WTC11 (cell line): ENCODE measurements around the gene AKT2. TPM values are rescaled to one million over a fixed set of nuclear protein-coding genes. Genes with fewer than 3 reads are reported as not detected.

Experiments
- ATAC-seq: fragments of 200-7000 bp; cut with Tn5 transposase; 2 replicates; pipeline ENCODE4 v1.10.0; 2021; ENCODE audit warnings: mild to moderate bottlenecking, moderate library complexity
- CTCF ChIA-PET: fragments of 300-600 bp; sonication (Branson Sonifier 250); formaldehyde crosslinking; loops from one replicate; lab custom pipeline; 2021; ENCODE audit warnings: antibody characterized with exemption; lab: Charles Lee
- POLR2A ChIA-PET: fragments of 350-600 bp; sonication (Branson Sonifier 250); formaldehyde crosslinking; loops from one replicate; lab custom pipeline; 2021; ENCODE audit warnings: antibody characterized with exemption; lab: Charles Lee
- DNase-seq: peaks from one replicate; pipeline ENCODE4 v3.0.0; 2021; ENCODE audit warnings: low spot score
- H3K27ac Mint-ChIP-seq: 2 replicates; pipeline ENCODE4 v1.8.0; 2021; ENCODE audit warnings: mixed read lengths
- H3K27me3 Mint-ChIP-seq: 2 replicates; pipeline ENCODE4 v1.8.0; 2021; ENCODE audit warnings: low read depth, mild to moderate bottlenecking, moderate library complexity, mixed read lengths
- H3K36me3 Mint-ChIP-seq: 2 replicates; pipeline ENCODE4 v1.8.0; 2021; ENCODE audit warnings: mixed read lengths
- H3K4me1 Mint-ChIP-seq: 2 replicates; pipeline ENCODE4 v1.8.0; 2022; ENCODE audit warnings: mixed read lengths
- H3K4me3 Mint-ChIP-seq: 2 replicates; pipeline ENCODE4 v1.8.0; 2021; ENCODE audit warnings: mild to moderate bottlenecking, moderate library complexity, mixed read lengths
- H3K9me3 Mint-ChIP-seq: 2 replicates; pipeline ENCODE4 v1.8.0; 2021; ENCODE audit warnings: mixed read lengths
- CTCF ChIP-seq: fragments of 200-600 bp; IDR thresholded peaks from 2 replicates; pipeline ENCODE4 v1.8.0; 2022; ENCODE audit warnings: antibody characterized with exemption
- FOXJ3 ChIP-seq: sonication (generic); formaldehyde crosslinking; IDR thresholded peaks from 2 replicates; pipeline ENCODE4 v1.9.0; 2021; ENCODE audit warnings: missing genetic modification reagents, mild to moderate bottlenecking, borderline replicate concordance
- FOXK1 ChIP-seq: sonication (generic); formaldehyde crosslinking; IDR thresholded peaks from 2 replicates; pipeline ENCODE4 v1.8.0; 2022; ENCODE audit warnings: mild to moderate bottlenecking, moderate library complexity, missing genetic modification reagents
- GTF2I ChIP-seq: fragments of 250-450 bp; sonication (Bioruptor Pico); conservative IDR thresholded peaks from 2 replicates; pipeline ENCODE4 v1.4.0; 2021; ENCODE audit warnings: mild to moderate bottlenecking
- IRF1 ChIP-seq: sonication (generic); formaldehyde crosslinking; IDR thresholded peaks from 2 replicates; pipeline ENCODE4 v1.8.0; 2023; ENCODE audit warnings: missing genetic modification reagents
- JAZF1 ChIP-seq: fragments of 250-450 bp; sonication (Bioruptor Pico); IDR thresholded peaks from 2 replicates; pipeline ENCODE4 v1.9.0; 2021; ENCODE audit warnings: moderate library complexity, mild to moderate bottlenecking, inconsistent platforms
- MYBL2 ChIP-seq: sonication (generic); formaldehyde crosslinking; IDR thresholded peaks from 2 replicates; pipeline ENCODE4 v1.8.1; 2023; ENCODE audit warnings: mild to moderate bottlenecking, moderate library complexity, missing genetic modification reagents
- NFE2L1 ChIP-seq: sonication (generic); formaldehyde crosslinking; IDR thresholded peaks from 2 replicates; pipeline ENCODE4 v1.8.1; 2023; ENCODE audit warnings: missing genetic modification reagents
- NR2C2 ChIP-seq: sonication (generic); formaldehyde crosslinking; IDR thresholded peaks from 2 replicates; pipeline ENCODE4 v1.8.0; 2022; ENCODE audit warnings: mild to moderate bottlenecking, missing genetic modification reagents
- PREB ChIP-seq: sonication (generic); formaldehyde crosslinking; IDR thresholded peaks from 2 replicates; pipeline ENCODE4 v1.8.1; 2022; ENCODE audit warnings: mild to moderate bottlenecking, missing genetic modification reagents, moderate library complexity, borderline replicate concordance
- SMAD3 ChIP-seq: sonication (generic); formaldehyde crosslinking; IDR thresholded peaks from 2 replicates; pipeline ENCODE4 v1.8.0; 2022; ENCODE audit warnings: missing genetic modification reagents, mild to moderate bottlenecking, borderline replicate concordance
- TCF7 ChIP-seq: sonication (generic); formaldehyde crosslinking; IDR thresholded peaks from 2 replicates; pipeline ENCODE4 v1.8.0; 2022; ENCODE audit warnings: mild to moderate bottlenecking, low read depth, missing genetic modification reagents, moderate library complexity
- ZNF219 ChIP-seq: sonication (generic); formaldehyde crosslinking; IDR thresholded peaks from 2 replicates; pipeline ENCODE4 v1.8.0; 2023; ENCODE audit warnings: missing genetic modification reagents, mild to moderate bottlenecking, borderline replicate concordance
- ZNF232 ChIP-seq: sonication (generic); formaldehyde crosslinking; IDR thresholded peaks from 2 replicates; pipeline ENCODE4 v1.8.0; 2022; ENCODE audit warnings: mild to moderate bottlenecking, missing genetic modification reagents
- ZNF512 ChIP-seq: sonication (generic); formaldehyde crosslinking; IDR thresholded peaks from 2 replicates; pipeline ENCODE4 v1.8.1; 2022; ENCODE audit warnings: missing genetic modification reagents, borderline replicate concordance
- total RNA-seq: library from RNA; stranded (reverse); gene quantifications from 3 replicates; pipeline ENCODE4 v1.2.3, GENCODE V29; 2021
- TF ChIP-seq, protein P1 (sequence below): fragments of 250-450 bp; sonication (Bioruptor Pico); IDR thresholded peaks from 2 replicates; pipeline ENCODE4 v1.9.0; 2021; ENCODE audit warnings: mild to moderate bottlenecking
- TF ChIP-seq, protein P2 (sequence below): sonication (generic); formaldehyde crosslinking; conservative IDR thresholded peaks from 2 replicates; pipeline ENCODE4 v1.8.1; 2022; ENCODE audit warnings: mild to moderate bottlenecking, missing genetic modification reagents

Gene AKT2
- total RNA-seq, 1 experiment from 2014 or later: 156 TPM

- Mint-ChIP-seq H3K4me1 (peaks cover 8% of the 10 kb centered on the region), H3K9me3 (no peaks in the 10 kb centered on the region), H3K27me3 (peaks cover 2% of the 10 kb centered on the region; the same call in 1 of the 2 replicates), H3K36me3 (peaks cover 15% of the 10 kb centered on the region), H3K4me3 (no peak overlapping the region; the same call in 1 of the 2 replicates), H3K27ac (peak overlapping the region; percentile 93)
- TF ChIP-seq NR2C2 (CRISPR knock-in tag) (no peak), FOXJ3 (CRISPR knock-in tag) (no peak), FOXK1 (CRISPR knock-in tag) (no peak), TCF7 (no peak)
- TF ChIP-seq, protein P1, sequence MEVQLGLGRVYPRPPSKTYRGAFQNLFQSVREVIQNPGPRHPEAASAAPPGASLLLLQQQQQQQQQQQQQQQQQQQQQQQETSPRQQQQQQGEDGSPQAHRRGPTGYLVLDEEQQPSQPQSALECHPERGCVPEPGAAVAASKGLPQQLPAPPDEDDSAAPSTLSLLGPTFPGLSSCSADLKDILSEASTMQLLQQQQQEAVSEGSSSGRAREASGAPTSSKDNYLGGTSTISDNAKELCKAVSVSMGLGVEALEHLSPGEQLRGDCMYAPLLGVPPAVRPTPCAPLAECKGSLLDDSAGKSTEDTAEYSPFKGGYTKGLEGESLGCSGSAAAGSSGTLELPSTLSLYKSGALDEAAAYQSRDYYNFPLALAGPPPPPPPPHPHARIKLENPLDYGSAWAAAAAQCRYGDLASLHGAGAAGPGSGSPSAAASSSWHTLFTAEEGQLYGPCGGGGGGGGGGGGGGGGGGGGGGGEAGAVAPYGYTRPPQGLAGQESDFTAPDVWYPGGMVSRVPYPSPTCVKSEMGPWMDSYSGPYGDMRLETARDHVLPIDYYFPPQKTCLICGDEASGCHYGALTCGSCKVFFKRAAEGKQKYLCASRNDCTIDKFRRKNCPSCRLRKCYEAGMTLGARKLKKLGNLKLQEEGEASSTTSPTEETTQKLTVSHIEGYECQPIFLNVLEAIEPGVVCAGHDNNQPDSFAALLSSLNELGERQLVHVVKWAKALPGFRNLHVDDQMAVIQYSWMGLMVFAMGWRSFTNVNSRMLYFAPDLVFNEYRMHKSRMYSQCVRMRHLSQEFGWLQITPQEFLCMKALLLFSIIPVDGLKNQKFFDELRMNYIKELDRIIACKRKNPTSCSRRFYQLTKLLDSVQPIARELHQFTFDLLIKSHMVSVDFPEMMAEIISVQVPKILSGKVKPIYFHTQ (CRISPR knock-in tag): no peak
- CTCF ChIA-PET: interaction anchor here (0.6 to 2.2 kb wide), 7 partner anchors 18 to 852 kb away, joined by 3 to 7 read pairs (median 3); no protein-coding TSS in a partner anchor
- DNase-seq (peak; percentile 42), ATAC-seq (peak; percentile 89)
- POLR2A ChIA-PET: no interaction called here
Observed at GRCh38 chr19:40210889-40211288, 74.3 kb downstream of the AKT2 start.

- TF ChIP-seq, protein P2, sequence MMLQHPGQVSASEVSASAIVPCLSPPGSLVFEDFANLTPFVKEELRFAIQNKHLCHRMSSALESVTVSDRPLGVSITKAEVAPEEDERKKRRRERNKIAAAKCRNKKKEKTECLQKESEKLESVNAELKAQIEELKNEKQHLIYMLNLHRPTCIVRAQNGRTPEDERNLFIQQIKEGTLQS (CRISPR knock-in tag): no peak
- TF ChIP-seq ZNF512 (no peak), SMAD3 (CRISPR knock-in tag) (no peak), GTF2I (no peak), JAZF1 (CRISPR knock-in tag) (no peak), PREB (CRISPR knock-in tag) (no peak), CTCF (no peak), IRF1 (CRISPR knock-in tag) (no peak), ZNF232 (CRISPR knock-in tag) (no peak), ZNF219 (CRISPR knock-in tag) (no peak), NFE2L1 (CRISPR knock-in tag) (no peak), MYBL2 (CRISPR knock-in tag) (no peak)
- CTCF ChIA-PET: interaction anchor here (2.3 to 3.9 kb wide), 2 partner anchors 9 to 17 kb away, joined by 5 to 26 read pairs; partner anchors contain the start of genes MAP3K10 and TTC9B
- ATAC-seq (no peak), DNase-seq (no peak)
- Mint-ChIP-seq H3K4me1 (peaks cover 8% of the 10 kb centered on the region), H3K27ac (no peak overlapping the region), H3K36me3 (peaks cover 31% of the 10 kb centered on the region), H3K27me3 (no peaks in the 10 kb centered on the region), H3K9me3 (peaks cover 6% of the 10 kb centered on the region), H3K4me3 (no peak overlapping the region)
- POLR2A ChIA-PET: no interaction called here
Observed at GRCh38 chr19:40208602-40209001, 76.5 kb downstream of the AKT2 start.
